Measurements from ENCODE around the gene CNTNAP3B.
"Not testable (repeated sequence)": the region's sequence is repeated elsewhere in the genome, so short reads cannot be mapped to it uniquely, and the experiment has no call there.

- TF ChIP-seq CTCF (IDR thresholded peaks at IDR 0.05); ZFX (IDR thresholded peaks at IDR 0.05; ENCODE audit: borderline replicate concordance): not testable (repeated sequence)
Observed at GRCh38 chr9:41991607-41992006, 137.6 kb downstream of the CNTNAP3B start.
